NCI-H510A (cell line): ENCODE data around the gene IFIT2.
"Not testable (repeated sequence)": the region's sequence is repeated elsewhere in the genome, so short reads cannot be mapped to it uniquely, and the experiment has no call there.

Experiments used
- DNase-seq: peaks from one replicate; lab custom pipeline; 2025; lab: John Stamatoyannopoulos, UW

IFIT2 gene

GRCh38 chr10:89279421-89279869 is 22.4 kb upstream of the IFIT2 start:
- DNase-seq = no peak

DNA sequence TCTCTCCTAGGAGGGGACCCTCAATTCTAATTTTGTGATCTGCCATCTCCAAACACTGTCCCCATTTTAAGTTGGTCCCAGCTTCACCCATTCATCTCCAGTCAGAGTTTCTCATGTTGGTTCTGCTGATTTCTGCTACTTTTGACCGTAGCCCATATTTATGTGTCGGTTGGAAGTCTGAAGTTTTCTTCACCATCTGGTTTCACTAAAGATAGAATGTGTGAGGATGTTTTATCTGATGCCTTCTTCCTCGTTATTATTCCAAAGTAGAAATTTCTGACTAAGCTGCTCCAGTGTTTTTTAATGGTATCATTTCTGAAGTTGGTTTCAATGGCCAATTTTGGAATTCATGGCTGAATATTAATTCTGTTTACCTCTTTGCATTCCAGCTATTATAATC is 21.3 kb upstream of the IFIT2 start:
- DNase-seq = no peak

DNA sequence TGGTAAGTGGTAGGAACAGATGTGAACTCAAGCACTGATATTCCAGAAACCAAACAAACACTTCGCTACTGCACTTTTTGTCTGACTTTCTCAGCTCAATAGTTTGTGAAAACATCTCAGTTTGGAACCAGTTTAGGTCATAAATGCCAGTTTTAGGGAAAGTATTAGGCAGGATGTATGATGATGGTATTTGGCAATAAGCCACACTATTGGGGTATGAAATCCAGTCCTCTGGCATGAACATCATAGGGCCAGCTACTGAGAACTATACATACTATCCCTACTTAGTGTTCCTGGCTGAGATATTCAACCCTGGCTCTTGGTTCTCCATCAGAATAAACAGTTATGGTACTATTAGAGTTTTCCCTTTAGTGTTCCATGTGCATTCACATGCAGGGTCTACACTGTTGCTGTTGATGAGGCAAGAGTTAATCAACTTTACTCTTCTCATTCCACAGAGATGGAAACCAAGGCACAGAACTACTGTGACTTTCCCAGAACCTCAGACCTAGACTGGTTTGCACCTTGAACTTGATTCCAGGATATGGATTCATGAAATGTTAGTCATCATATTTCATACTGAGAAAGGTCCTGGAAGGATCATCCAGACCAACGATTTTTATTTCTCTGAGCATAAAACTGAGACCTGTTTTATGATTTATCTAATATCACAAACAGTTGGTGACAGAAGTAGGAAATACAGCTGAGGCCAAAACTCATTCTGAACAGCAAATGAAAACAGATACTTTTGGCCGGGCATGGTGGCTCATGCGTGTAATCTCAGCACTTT is 20.0 kb upstream of the IFIT2 start:
- DNase-seq = no peak

DNA sequence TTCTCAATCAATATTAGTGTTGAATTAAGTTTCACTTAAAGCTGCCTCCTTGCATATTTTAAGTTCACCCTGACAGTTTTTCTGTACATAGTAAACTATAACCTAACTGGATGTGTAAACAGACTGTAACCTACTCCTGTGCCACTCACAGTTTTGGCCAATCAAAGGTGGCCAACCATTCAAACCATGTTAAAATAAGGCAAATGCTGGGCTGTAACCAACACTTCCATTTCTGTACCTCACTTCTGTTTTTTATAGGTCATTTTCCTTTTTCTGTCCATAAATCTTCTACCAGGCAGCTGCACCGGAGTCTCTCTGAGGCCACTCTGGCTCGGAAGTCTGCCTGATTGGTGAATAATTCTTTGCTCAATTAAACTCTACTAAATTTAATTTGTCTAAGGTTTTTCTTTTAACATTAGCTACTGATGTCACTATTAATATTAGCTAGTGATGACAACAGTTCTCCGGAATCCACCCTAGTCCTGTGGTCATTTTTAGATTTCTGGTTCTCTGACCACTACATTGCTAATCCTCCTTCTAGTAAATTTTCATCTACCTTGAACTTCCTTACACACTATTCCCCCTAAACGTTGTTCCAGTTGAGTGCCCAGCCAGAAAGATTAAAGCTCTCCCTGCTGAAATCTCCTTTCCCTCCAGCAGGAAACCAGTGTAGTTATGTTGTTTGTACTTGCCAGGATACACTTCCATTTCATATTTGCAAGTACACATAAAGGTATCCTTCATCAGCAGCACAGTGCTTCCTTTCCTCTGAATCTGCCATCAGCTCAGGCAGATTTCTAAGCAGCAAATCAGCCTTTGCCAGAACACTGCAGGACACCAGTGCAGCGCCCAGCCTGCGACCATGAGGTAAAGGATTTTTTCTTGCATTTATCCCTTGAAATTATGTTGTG is 18.6 kb upstream of the IFIT2 start:
- DNase-seq = no peak

GRCh38 chr10:89283936-89284475 is 17.8 kb upstream of the IFIT2 start:
- DNase-seq = peak; percentile 30

DNA sequence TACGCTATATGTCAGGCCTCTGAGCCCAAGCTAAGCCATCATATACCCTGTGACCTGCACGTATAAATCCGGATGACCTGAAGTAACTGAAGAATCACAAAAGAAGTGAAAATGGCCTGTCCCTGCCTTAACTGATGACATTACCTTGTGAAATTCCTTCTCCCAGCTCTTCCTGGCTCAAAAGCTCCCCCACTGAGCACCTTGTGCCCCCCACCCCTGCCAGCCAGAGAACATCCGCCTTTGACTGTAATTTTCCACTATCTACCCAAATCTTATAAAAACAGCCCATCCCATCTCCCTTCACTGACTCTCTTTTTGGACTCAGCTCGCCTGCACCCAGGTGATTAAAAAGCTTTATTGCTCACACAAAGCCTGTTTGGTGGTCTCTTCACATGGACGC is 17.1 kb upstream of the IFIT2 start:
- DNase-seq = not testable (repeated sequence)

GRCh38 chr10:89285303-89285702 is 16.5 kb upstream of the IFIT2 start:
- not testable (repeated sequence) for DNase-seq

GRCh38 chr10:89294721-89295239 is 7.1 kb upstream of the IFIT2 start:
- DNase-seq = no peak

- DNase-seq = no peak
Measured at GRCh38 chr10:89295597-89295996, 6.2 kb upstream of the IFIT2 start.

GRCh38 chr10:89296220-89296648 is 5.6 kb upstream of the IFIT2 start:
- DNase-seq = no peak

GRCh38 chr10:89297356-89297755 is 4.5 kb upstream of the IFIT2 start:
- DNase-seq = no peak

- DNase-seq = no peak
Measured at GRCh38 chr10:89297791-89298190, 4.1 kb upstream of the IFIT2 start.

- DNase-seq = no peak
Measured at GRCh38 chr10:89299031-89299430, 2.8 kb upstream of the IFIT2 start.

DNA sequence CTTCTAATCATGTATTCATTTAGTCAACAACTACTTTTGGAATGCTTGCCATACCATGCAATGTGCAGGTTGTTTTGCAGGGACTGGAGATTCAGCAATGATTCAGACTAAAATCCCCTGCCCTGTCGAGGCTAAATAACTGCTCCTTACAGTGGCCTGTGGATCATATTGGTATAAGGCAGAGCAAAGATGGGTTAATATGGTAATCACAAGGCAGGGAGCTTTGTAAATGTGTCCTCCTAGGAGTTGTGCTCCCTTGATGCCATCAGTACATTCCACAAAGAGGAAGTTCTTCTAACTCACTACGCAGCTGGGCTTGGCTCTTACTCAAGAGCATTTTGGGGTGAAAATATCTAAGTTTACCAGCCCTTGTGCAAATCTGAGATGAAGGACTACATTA is 614 bp upstream of the IFIT2 start:
- no peak for DNase-seq

DNA sequence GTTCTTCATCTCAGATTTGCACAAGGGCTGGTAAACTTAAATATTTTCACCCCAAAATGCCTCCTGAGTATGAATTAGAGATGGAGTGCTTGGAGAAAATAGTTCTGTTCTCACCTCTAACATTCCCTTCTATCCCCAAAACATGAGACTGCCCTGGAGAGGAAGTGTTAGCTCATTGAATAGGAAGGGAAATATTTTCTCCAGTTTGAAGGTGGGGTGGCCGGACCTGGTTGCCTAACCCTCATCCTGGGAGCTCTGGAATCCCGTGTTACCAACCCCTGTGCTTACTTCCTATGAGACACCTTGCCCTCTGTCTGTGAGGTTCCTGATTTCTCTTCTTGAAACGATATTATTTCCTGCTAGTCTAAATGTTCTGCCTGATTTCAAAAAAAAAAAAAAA is 779 bp downstream of the IFIT2 start:
- no peak for DNase-seq

- DNase-seq = no peak
Measured at GRCh38 chr10:89303161-89303560, 1.3 kb downstream of the IFIT2 start.

GRCh38 chr10:89304026-89304425 is 2.2 kb downstream of the IFIT2 start:
- no peak for DNase-seq

GRCh38 chr10:89304446-89304845 is 2.6 kb downstream of the IFIT2 start:
- no peak for DNase-seq

GRCh38 chr10:89304925-89305324 is 3.1 kb downstream of the IFIT2 start:
- DNase-seq = no peak

DNA sequence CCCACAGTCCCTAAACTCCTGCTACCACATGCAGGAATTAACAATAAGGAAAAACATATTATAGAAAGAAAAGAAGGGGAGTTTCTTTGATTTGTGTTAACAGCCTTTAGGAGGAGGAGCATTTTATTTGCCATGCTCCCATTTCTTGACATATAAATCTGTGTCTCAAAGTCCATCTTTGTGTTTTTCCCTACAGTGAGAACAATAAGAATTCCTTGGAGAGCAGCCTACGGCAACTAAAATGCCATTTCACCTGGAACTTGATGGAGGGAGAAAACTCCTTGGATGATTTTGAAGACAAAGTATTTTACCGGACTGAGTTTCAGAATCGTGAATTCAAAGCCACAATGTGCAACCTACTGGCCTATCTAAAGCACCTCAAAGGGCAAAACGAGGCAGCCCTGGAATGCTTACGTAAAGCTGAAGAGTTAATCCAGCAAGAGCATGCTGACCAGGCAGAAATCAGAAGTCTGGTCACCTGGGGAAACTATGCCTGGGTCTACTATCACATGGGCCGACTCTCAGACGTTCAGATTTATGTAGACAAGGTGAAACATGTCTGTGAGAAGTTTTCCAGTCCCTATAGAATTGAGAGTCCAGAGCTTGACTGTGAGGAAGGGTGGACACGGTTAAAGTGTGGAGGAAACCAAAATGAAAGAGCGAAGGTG is 4.1 kb downstream of the IFIT2 start:
- DNase-seq = no peak

DNA sequence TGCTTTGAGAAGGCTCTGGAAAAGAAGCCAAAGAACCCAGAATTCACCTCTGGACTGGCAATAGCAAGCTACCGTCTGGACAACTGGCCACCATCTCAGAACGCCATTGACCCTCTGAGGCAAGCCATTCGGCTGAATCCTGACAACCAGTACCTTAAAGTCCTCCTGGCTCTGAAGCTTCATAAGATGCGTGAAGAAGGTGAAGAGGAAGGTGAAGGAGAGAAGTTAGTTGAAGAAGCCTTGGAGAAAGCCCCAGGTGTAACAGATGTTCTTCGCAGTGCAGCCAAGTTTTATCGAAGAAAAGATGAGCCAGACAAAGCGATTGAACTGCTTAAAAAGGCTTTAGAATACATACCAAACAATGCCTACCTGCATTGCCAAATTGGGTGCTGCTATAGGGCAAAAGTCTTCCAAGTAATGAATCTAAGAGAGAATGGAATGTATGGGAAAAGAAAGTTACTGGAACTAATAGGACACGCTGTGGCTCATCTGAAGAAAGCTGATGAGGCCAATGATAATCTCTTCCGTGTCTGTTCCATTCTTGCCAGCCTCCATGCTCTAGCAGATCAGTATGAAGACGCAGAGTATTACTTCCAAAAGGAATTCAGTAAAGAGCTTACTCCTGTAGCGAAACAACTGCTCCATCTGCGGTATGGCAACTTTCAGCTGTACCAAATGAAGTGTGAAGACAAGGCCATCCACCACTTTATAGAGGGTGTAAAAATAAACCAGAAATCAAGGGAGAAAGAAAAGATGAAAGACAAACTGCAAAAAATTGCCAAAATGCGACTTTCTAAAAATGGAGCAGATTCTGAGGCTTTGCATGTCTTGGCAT is 4.8 kb downstream of the IFIT2 start:
- no peak for DNase-seq
